Vagina (tissue), 2 donors: Measurements from ENCODE around the gene CIDEB. TPM values are rescaled to one million over a fixed set of nuclear protein-coding genes. Genes with fewer than 3 reads are reported as not detected.

ENCODE experiments used
- DNase-seq, 2 donors: peaks; one replicate each; pipeline ENCODE4 v3.0.0-alpha.2; 2017; ENCODE audit errors: extremely low spot score in 2 of 2
- H3K27ac ChIP-seq: fragments of 200-600 bp; sonication (generic); one replicate; pipeline ENCODE4 v1.5.1; 2019
- H3K27me3 ChIP-seq: fragments of 200-600 bp; sonication (generic); one replicate; pipeline ENCODE4 v1.5.1; 2019
- H3K36me3 ChIP-seq, 2 donors: fragments of 200-600 bp; sonication (generic); one replicate each; pipeline ENCODE4 v1.5.1; 2017 to 2019
- H3K4me1 ChIP-seq: fragments of 200-600 bp; sonication (generic); one replicate; pipeline ENCODE4 v1.5.1; 2019
- H3K4me3 ChIP-seq, 2 donors: fragments of 200-600 bp; sonication (generic); 1 replicate in 1 of 2; 2 replicates in 1 of 2; pipeline ENCODE4 v1.5.1; 2016 to 2019
- H3K9me3 ChIP-seq: fragments of 200-600 bp; sonication (generic); one replicate; pipeline ENCODE4 v1.5.1; 2019
- CTCF ChIP-seq, 3 experiments: fragments of 450-650 bp in 2 of 3; fragments of 200-600 bp in 1 of 3; sonication (generic) in 1 of 3; IDR thresholded peaks; one replicate each; pipeline ENCODE4 v1.5.1; 2017 to 2019; ENCODE audit warnings: antibody characterized with exemption in 3 of 3, mild to moderate bottlenecking in 2 of 3, moderate library complexity in 2 of 3
- POLR2A ChIP-seq, 2 donors: fragments of 450-650 bp; IDR thresholded peaks; one replicate each; pipeline ENCODE4 v1.6.1; 2017; ENCODE audit warnings: antibody characterized with exemption in 2 of 2, mild to moderate bottlenecking in 2 of 2, moderate library complexity in 2 of 2
- POLR2AphosphoS5 ChIP-seq, 2 donors: sonication (generic); formaldehyde crosslinking; IDR thresholded peaks; one replicate each; pipeline ENCODE4 v1.9.0; 2017; ENCODE audit warnings: antibody characterized with exemption in 2 of 2, mild to moderate bottlenecking in 2 of 2, low read depth in 1 of 2; ENCODE audit not compliant: insufficient read depth in 1 of 2
- intact Hi-C: fragments of 100-400 bp; cut with DNase I; formaldehyde crosslinking; loops from one replicate; pipeline ENCODE4 v1.15.1; 2023
- total RNA-seq: library from RNA; depleted of rRNA; stranded (reverse); fragments of >200 nt; gene quantifications from one replicate; pipeline ENCODE4 v1.2.3, GENCODE V29; 2016

Gene CIDEB
- total RNA-seq, 1 donor from 2014 or later: 16.0 TPM

GRCh38 chr14:24296341-24297157, 11.2 kb downstream of the CIDEB start:
- no peaks in the 10 kb centered on the region for H3K27me3 ChIP-seq
- no peak overlapping the region for H3K4me3 ChIP-seq
- peaks cover 46% of the 10 kb centered on the region for H3K4me1 ChIP-seq
- H3K27ac ChIP-seq: peak overlapping the region; percentile 6
- intact Hi-C loops: loop anchor here (2.0 kb wide), 1 partner anchor 54 kb away; the partner anchor contains the start of gene TINF2
- no peaks in the 10 kb centered on the region for H3K9me3 ChIP-seq
- no peak for DNase-seq
- H3K36me3 ChIP-seq: peaks cover 0 to 28% of the 10 kb centered on the region in 2 donors
- peak; percentile 28 to 73 (median 62) for TF ChIP-seq CTCF (IDR thresholded peaks at IDR 0.05)
- TF ChIP-seq POLR2A (IDR thresholded peaks at IDR 0.05): no peak
- TF ChIP-seq POLR2AphosphoS5 (IDR thresholded peaks at IDR 0.05; ENCODE audit: insufficient read depth in 1 of 2, low read depth in 1 of 2): peak; percentile 16 to 21

GRCh38 chr14:24293525-24293924, 14.3 kb downstream of the CIDEB start:
- intact Hi-C loops: no loop called here
- Histone ChIP-seq H3K4me3 (no peak overlapping the region), H3K36me3 (peaks cover 0 to 43% of the 10 kb centered on the region in 2 donors), H3K27ac (no peak overlapping the region), H3K9me3 (no peaks in the 10 kb centered on the region), H3K4me1 (peaks cover 22% of the 10 kb centered on the region), H3K27me3 (no peaks in the 10 kb centered on the region)
- no peak for DNase-seq
- TF ChIP-seq CTCF (IDR thresholded peaks at IDR 0.05): no peak
- no peak for TF ChIP-seq POLR2A (IDR thresholded peaks at IDR 0.05)
- no peak for TF ChIP-seq POLR2AphosphoS5 (IDR thresholded peaks at IDR 0.05; ENCODE audit: insufficient read depth in 1 of 2, low read depth in 1 of 2)

GRCh38 chr14:24292118-24292807, 15.5 kb downstream of the CIDEB start:
- TF ChIP-seq CTCF (IDR thresholded peaks at IDR 0.05): no peak
- TF ChIP-seq POLR2AphosphoS5 (IDR thresholded peaks at IDR 0.05; ENCODE audit: insufficient read depth in 1 of 2, low read depth in 1 of 2): no peak
- no peak for TF ChIP-seq POLR2A (IDR thresholded peaks at IDR 0.05)
- no peak overlapping the region for H3K27ac ChIP-seq
- H3K4me1 ChIP-seq: peaks cover 9% of the 10 kb centered on the region
- H3K27me3 ChIP-seq: no peaks in the 10 kb centered on the region
- no peak overlapping the region for H3K4me3 ChIP-seq
- H3K36me3 ChIP-seq: peaks cover 0 to 43% of the 10 kb centered on the region in 2 donors
- no peaks in the 10 kb centered on the region for H3K9me3 ChIP-seq
- no peak for DNase-seq
- intact Hi-C loops: no loop called here

- H3K27me3 ChIP-seq: no peaks in the 10 kb centered on the region
- peaks cover 0 to 43% of the 10 kb centered on the region in 2 donors for H3K36me3 ChIP-seq
- H3K4me3 ChIP-seq: no peak overlapping the region
- H3K4me1 ChIP-seq: peaks cover 2% of the 10 kb centered on the region
- H3K27ac ChIP-seq: no peak overlapping the region
- DNase-seq: no peak
- TF ChIP-seq CTCF (IDR thresholded peaks at IDR 0.05): no peak
- TF ChIP-seq POLR2A (IDR thresholded peaks at IDR 0.05): no peak
- no peak for TF ChIP-seq POLR2AphosphoS5 (IDR thresholded peaks at IDR 0.05; ENCODE audit: insufficient read depth in 1 of 2, low read depth in 1 of 2)
- H3K9me3 ChIP-seq: no peaks in the 10 kb centered on the region
- intact Hi-C loops: no loop called here
Measured at GRCh38 chr14:24291446-24292117, 16.2 kb downstream of the CIDEB start.
